SHP77 treated with DMSO at 0.1 percent for 48 hours (cell line): ENCODE measurements around the gene PROKR1.

Experiments used
- DNase-seq: peaks from one replicate; lab custom pipeline; 2025; lab: John Stamatoyannopoulos, UW

The PROKR1 gene

GRCh38 chr2:68698567-68699377 lies 55.4 kb downstream of the PROKR1 start:
- DNase-seq, result no peak

DNA sequence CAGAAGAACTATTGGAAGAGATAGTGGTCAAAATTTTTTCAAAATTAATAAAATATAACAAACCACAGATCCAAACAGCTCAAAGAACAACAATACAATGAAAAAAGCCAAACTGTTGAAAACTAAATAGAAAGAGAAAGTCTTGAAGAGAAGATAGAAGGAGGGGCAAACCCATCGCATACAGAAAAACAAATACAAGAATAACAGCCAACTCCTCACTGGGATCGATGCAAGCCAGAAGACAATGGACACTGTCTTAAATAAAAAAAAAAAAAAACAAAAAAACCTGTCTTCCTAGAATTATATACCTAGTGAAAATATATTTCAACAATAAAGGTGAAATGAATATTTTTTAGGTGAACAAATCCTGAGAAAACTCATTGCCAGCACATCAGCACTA lies 57.2 kb downstream of the PROKR1 start:
- no peak for DNase-seq

DNA sequence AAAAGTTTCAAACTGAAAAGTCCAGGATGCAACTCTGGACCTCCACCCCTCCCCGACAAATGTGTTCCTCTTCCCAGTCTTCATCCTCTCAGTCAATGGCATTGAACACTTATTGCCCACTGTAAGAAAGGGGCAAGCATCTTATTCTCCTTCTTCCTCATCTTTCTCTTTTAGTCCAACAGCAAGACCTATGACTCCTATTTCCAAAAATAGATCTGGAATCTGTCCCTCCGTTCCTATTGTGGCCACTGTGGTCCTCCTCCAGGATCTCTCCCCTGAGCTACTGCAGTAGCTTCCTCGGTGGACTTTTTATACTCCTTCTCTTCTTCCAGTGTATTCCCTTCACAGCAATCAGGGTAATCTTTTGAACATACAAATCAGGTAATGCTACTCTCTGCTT lies 63.3 kb downstream of the PROKR1 start:
- DNase-seq, result no peak
